OCI-LY7 (cell line): Measurements from ENCODE around the gene GNB2. TPM values are rescaled to one million over a fixed set of nuclear protein-coding genes. Genes with fewer than 3 reads are reported as not detected.

Experiments used
- BruUV-seq: library from RNA; stranded (reverse); fragments of 400-500 nt; replicated peaks from 2 replicates; lab custom pipeline; 2021; lab: Mats Ljungman, UMichigan
- CTCF ChIA-PET: fragments of 300-600 bp; sonication (Branson Sonifier 250); formaldehyde crosslinking; loops from one replicate; lab custom pipeline; 2022; ENCODE audit warnings: antibody characterized with exemption; ENCODE audit not compliant: unreplicated experiment; lab: Charles Lee
- POLR2A ChIA-PET: fragments of 300-600 bp; sonication (Branson Sonifier 250); formaldehyde crosslinking; loops from one replicate; lab custom pipeline; 2022; ENCODE audit warnings: antibody characterized with exemption; lab: Charles Lee
- DNase-seq: peaks from one replicate; pipeline ENCODE4 v3.0.0-alpha.2; 2015; ENCODE audit warnings: low spot score
- H2AFZ ChIP-seq: fragments of 200-600 bp; sonication (generic), shearing (Covaris generic); 2 replicates; pipeline ENCODE4 v1.6.1; 2014; ENCODE audit warnings: mild to moderate bottlenecking, antibody characterized with exemption, low read length, moderate library complexity
- H3K27ac ChIP-seq: fragments of 200-600 bp; sonication (generic); 2 replicates; pipeline ENCODE4 v1.5.1; 2014; ENCODE audit warnings: mixed run types, low read depth, mild to moderate bottlenecking, moderate library complexity, low read length, inconsistent platforms; ENCODE audit not compliant: poor library complexity, severe bottlenecking
- H3K36me3 ChIP-seq: fragments of 200-600 bp; sonication (generic); 2 replicates; pipeline ENCODE4 v1.6.1; 2014; ENCODE audit warnings: mild to moderate bottlenecking, antibody characterized with exemption, low read length, moderate library complexity, mixed read lengths; ENCODE audit not compliant: insufficient read depth
- H3K4me1 ChIP-seq: fragments of 200-600 bp; sonication (generic); 2 replicates; pipeline ENCODE4 v1.5.1; 2014; ENCODE audit warnings: mild to moderate bottlenecking, low read length; ENCODE audit not compliant: insufficient read depth, poor library complexity, severe bottlenecking
- H3K4me2 ChIP-seq: fragments of 200-600 bp; sonication (generic); 2 replicates; pipeline ENCODE4 v1.6.1; 2014; ENCODE audit warnings: mild to moderate bottlenecking, low read length
- H3K4me3 ChIP-seq: fragments of 200-600 bp; sonication (generic); 2 replicates; pipeline ENCODE4 v1.5.1; 2014; ENCODE audit warnings: mild to moderate bottlenecking, low read depth, low read length; ENCODE audit not compliant: poor library complexity, severe bottlenecking
- H3K79me2 ChIP-seq: fragments of 200-600 bp; sonication (generic); 2 replicates; pipeline ENCODE4 v1.6.1; 2016; ENCODE audit warnings: low read depth, mild to moderate bottlenecking, low read length, moderate library complexity, mixed read lengths; ENCODE audit not compliant: insufficient read depth
- H3K9me2 ChIP-seq: fragments of 200-600 bp; sonication (generic); 2 replicates; pipeline ENCODE4 v1.6.1; 2016; ENCODE audit warnings: mild to moderate bottlenecking, low read length, mixed read lengths; ENCODE audit not compliant: insufficient read depth
- H3K9me3 ChIP-seq: fragments of 200-600 bp; sonication (generic); 2 replicates; pipeline ENCODE4 v1.6.1; 2014; ENCODE audit warnings: mild to moderate bottlenecking, mixed run types, low read length, mixed read lengths
- H4K20me1 ChIP-seq: fragments of 200-600 bp; sonication (generic); 2 replicates; pipeline ENCODE4 v1.6.1; 2014; ENCODE audit warnings: mild to moderate bottlenecking, antibody characterized with exemption, low read length, moderate library complexity, mixed read lengths; ENCODE audit not compliant: insufficient read depth
- EZH2phosphoT487 ChIP-seq: fragments of 200-600 bp; sonication (generic); IDR thresholded peaks from 2 replicates; pipeline ENCODE4 v1.6.1; 2018; ENCODE audit warnings: low read depth, borderline replicate concordance, mild to moderate bottlenecking, mixed run types, antibody characterized with exemption, low read length, moderate library complexity, mixed read lengths
- intact Hi-C: fragments of 100-400 bp; cut with micrococcal nuclease; formaldehyde crosslinking; loops from one replicate; pipeline ENCODE4 v1.10.0; 2022; ENCODE audit not compliant: unreplicated experiment
- total RNA-seq, 2 experiments: library from RNA; depleted of rRNA in 1 of 2; stranded (reverse); fragments of >200 nt in 1 of 2; shearing (Covaris generic) in 1 of 2; gene quantifications; 2 replicates each; pipeline ENCODE4 v1.2.3, GENCODE V29; 2014 to 2022
- TF ChIP-seq, protein P1 (sequence below): fragments of 200-600 bp; sonication (generic); conservative IDR thresholded peaks from 2 replicates; pipeline ENCODE4 v1.5.1; 2014; ENCODE audit warnings: mild to moderate bottlenecking, antibody characterized with exemption, low read length, moderate library complexity, mixed read lengths

GNB2 gene
- total RNA-seq, 2 experiments from 2014 or later, result 80.4 to 174 TPM

DNA sequence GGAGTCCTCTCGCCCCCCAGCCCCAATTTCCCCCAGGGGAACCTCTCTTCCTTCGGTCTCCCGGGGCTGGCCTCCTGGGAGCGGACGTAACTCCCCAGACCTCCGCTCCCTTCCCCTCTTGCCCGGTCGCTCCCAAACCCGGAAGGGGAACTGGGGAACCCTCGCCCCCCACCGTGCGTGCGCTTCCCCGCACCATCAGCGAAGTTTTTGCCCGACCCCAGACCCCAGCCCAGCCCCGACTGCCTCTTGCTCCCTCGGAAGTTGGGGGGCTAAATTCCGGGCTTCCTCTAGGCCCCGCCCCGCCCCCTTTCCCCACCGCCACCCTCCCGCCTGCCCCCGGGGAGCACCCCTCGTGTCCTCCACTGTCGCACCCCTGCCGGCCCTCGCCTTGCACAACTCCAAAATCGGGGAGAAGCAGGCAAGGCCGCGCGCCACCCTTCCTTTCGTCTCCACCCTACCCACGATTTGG lies 436 bp downstream of the GNB2 start:
- Histone ChIP-seq H3K27ac (peak overlapping the region; percentile 64), H3K79me2 (peaks cover 8% of the 10 kb centered on the region; the same call in 1 of the 2 replicates), H2AFZ (peak overlapping the region; percentile 66; the same call in 1 of the 2 replicates), H3K9me3 (no peaks in the 10 kb centered on the region), H3K4me2 (peak overlapping the region; percentile 80), H4K20me1 (0 out of 2 replicates have a peak, but pooled peaks cover 4% of the 10 kb centered on the region), H3K4me1 (peaks cover 9% of the 10 kb centered on the region), H3K9me2 (no peaks in the 10 kb centered on the region), H3K4me3 (peak overlapping the region; percentile 99), H3K36me3 (peaks cover 28% of the 10 kb centered on the region)
- TF ChIP-seq, protein P1, sequence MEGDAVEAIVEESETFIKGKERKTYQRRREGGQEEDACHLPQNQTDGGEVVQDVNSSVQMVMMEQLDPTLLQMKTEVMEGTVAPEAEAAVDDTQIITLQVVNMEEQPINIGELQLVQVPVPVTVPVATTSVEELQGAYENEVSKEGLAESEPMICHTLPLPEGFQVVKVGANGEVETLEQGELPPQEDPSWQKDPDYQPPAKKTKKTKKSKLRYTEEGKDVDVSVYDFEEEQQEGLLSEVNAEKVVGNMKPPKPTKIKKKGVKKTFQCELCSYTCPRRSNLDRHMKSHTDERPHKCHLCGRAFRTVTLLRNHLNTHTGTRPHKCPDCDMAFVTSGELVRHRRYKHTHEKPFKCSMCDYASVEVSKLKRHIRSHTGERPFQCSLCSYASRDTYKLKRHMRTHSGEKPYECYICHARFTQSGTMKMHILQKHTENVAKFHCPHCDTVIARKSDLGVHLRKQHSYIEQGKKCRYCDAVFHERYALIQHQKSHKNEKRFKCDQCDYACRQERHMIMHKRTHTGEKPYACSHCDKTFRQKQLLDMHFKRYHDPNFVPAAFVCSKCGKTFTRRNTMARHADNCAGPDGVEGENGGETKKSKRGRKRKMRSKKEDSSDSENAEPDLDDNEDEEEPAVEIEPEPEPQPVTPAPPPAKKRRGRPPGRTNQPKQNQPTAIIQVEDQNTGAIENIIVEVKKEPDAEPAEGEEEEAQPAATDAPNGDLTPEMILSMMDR, result no peak
- CTCF ChIA-PET, result no interaction called here
- POLR2A ChIA-PET, result no interaction called here
- intact Hi-C loops, result loop anchor here (1.0 to 10.0 kb wide), 5 partner anchors 40 to 237 kb away; partner anchors contain the start of genes MOSPD3, PPP1R35 and TSC22D4
- DNase-seq, result peak; percentile 43
- BruUV-seq, result no TSS peak

DNA sequence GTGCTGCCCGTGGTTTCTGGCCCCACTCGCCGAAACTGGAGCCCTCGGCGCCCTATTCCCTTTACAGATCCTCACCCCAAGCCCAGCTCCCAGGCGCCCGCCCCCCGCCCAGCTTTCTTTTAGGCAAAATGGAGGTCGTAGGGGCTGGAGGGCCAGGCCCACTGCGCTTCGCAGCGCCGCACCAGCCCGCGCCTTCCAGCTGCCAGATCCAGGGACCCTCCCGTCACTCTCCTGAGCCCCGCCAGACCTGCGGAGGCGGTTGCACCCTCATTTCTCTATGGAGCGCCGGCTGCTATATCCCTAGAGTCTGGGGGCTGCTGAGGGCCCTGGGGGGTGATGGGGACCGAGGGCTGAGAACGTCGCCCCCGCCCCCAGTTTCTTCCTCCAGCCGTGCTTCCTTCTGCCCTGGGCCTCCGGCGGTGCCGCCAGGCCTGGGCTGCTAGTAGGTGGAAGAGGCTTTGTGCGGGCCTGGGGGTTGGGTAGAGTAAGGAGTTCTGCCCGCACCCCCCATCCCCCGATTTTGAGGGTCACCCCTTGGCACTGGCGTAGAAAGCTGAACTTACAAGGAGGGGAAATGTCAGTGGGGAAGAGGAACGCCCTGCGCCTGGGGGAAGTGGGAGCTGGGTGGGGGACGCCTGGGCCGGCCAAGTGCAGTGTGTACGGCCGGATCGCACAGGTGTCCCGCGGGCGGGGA lies 1.0 kb downstream of the GNB2 start:
- no peaks in the 10 kb centered on the region for H3K9me2 ChIP-seq
- no peaks in the 10 kb centered on the region for H3K9me3 ChIP-seq
- ChIA-PET POLR2A (no interaction called here), CTCF (interaction anchor here (0.5 kb wide), 1 partner anchor 179 kb away, joined by 5 read pairs; no protein-coding TSS in a partner anchor)
- TF ChIP-seq, protein P1, result no peak
- no peak for TF ChIP-seq EZH2phosphoT487
- peak overlapping the region; percentile 64 for H3K27ac ChIP-seq
- DNase-seq, result peak; percentile 63
- peaks cover 9% of the 10 kb centered on the region for H3K4me1 ChIP-seq
- peak overlapping the region; percentile 80 for H3K4me2 ChIP-seq
- H4K20me1 ChIP-seq, result 0 out of 2 replicates have a peak, but pooled peaks cover 4% of the 10 kb centered on the region
- intact Hi-C loops, result loop anchor here (1.0 to 10.0 kb wide), 3 partner anchors 70 to 238 kb away; partner anchors contain the start of genes PPP1R35 and TSC22D4
- peaks cover 33% of the 10 kb centered on the region for H3K36me3 ChIP-seq
- peaks cover 8% of the 10 kb centered on the region; the same call in 1 of the 2 replicates for H3K79me2 ChIP-seq
- no peak overlapping the region for H2AFZ ChIP-seq
- no TSS peak for BruUV-seq
- H3K4me3 ChIP-seq, result peak overlapping the region; percentile 99

DNA sequence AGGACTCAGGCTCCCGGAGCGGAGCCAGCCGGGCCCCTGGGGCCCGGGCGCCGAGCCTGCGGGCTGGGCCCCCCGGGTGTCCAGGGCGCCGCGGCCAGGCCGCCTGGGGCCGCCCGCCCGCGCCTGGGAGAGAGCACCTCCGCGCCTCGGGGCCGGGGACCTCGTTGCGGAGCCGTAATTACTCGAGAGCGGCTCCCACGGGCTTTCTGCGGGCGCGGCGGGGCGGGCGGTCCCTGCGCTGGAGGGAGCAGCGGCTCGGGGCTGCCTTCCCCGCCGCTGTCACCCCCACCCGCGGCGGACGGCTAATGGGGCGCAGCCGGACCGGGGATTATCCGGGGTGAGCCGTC lies 1.5 kb downstream of the GNB2 start:
- DNase-seq, result no peak
- no peaks in the 10 kb centered on the region for H3K9me2 ChIP-seq
- peaks cover 39% of the 10 kb centered on the region for H3K36me3 ChIP-seq
- intact Hi-C loops, result loop anchor here (2.0 to 10.0 kb wide), 2 partner anchors 200 to 238 kb away; partner anchors contain the start of genes PPP1R35 and TSC22D4
- H2AFZ ChIP-seq, result no peak overlapping the region
- ChIA-PET CTCF (interaction anchor here (0.5 kb wide), 1 partner anchor 179 kb away, joined by 5 read pairs; no protein-coding TSS in a partner anchor), POLR2A (no interaction called here)
- no TSS peak for BruUV-seq
- H3K79me2 ChIP-seq, result peaks cover 8% of the 10 kb centered on the region; the same call in 1 of the 2 replicates
- peaks cover 9% of the 10 kb centered on the region for H3K4me1 ChIP-seq
- no peaks in the 10 kb centered on the region for H3K9me3 ChIP-seq
- no peak for TF ChIP-seq EZH2phosphoT487
- TF ChIP-seq, protein P1, result no peak
- H3K4me2 ChIP-seq, result peak overlapping the region; percentile 80
- H3K27ac ChIP-seq, result peak overlapping the region; percentile 64
- H3K4me3 ChIP-seq, result peak overlapping the region; percentile 99
- H4K20me1 ChIP-seq, result 0 out of 2 replicates have a peak, but pooled peaks cover 4% of the 10 kb centered on the region
